HTR-8/SVneo (cell line): ENCODE results near the gene CANT1.
"Not testable (repeated sequence)": the region's sequence is repeated elsewhere in the genome, so short reads cannot be mapped to it uniquely, and the experiment has no call there.

Source experiments
- DNase-seq: peaks from one replicate; pipeline ENCODE4 v3.0.0; 2011; ENCODE audit warnings: low spot score, mixed read lengths; ENCODE audit not compliant: insufficient read length
- FAIRE-seq: peaks from 2 replicates; lab custom pipeline; 2011; peaks lifted over from hg19 to GRCh38; lab: Jason Lieb, UNC

CANT1 gene

DNA sequence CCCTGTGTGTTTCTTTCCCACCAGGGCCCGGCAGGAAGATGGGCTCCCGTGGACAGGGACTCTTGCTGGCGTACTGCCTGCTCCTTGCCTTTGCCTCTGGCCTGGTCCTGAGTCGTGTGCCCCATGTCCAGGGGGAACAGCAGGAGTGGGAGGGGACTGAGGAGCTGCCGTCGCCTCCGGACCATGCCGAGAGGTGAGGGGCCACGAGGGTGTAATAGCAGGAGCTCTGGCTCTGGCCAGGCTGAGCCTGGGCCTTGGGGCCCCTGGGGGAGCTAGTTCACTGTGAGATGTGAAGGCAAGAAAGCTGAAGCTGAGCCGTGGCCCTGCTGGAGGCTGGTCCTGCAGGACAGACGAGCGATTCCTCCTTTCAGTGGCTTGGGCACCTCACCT lies 34.4 kb upstream of the CANT1 start:
- no peak for DNase-seq
- no peak for FAIRE-seq

DNA sequence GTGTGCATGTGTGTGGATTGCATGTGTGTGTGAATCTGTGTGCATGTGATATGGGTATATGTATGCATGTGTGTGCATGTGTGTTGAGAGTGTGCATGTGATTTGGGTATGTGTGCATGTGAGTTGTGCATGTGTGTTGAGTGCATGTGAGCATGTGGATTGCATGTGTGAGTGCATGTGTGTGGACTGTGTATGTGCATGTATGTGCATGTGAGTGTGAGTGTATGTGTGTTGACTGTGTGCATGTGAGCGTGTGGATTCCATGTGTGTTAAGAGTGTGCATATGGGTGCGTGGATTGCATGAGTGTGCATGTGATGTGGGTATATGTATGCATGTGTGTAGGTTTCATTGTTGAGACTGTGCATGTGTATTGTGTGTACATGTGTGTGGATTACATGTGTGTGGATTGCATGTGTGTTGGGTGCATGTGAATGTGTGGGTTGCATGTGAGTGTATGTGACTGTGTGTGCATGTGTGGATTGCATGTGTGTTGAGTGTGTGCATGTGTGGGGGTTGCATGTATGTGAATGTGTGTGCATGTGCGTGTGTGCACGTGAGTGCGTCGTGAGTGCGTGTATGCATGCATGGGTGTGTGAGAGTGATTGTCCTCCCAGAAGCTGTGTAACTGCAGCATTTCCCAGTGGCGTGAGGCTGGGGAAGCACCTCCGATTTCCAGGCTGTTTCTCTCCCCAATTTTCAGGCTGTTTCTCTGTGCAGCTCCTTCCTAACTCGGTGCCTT lies 33.8 kb upstream of the CANT1 start:
- DNase-seq (no peak), FAIRE-seq (no peak)

DNA sequence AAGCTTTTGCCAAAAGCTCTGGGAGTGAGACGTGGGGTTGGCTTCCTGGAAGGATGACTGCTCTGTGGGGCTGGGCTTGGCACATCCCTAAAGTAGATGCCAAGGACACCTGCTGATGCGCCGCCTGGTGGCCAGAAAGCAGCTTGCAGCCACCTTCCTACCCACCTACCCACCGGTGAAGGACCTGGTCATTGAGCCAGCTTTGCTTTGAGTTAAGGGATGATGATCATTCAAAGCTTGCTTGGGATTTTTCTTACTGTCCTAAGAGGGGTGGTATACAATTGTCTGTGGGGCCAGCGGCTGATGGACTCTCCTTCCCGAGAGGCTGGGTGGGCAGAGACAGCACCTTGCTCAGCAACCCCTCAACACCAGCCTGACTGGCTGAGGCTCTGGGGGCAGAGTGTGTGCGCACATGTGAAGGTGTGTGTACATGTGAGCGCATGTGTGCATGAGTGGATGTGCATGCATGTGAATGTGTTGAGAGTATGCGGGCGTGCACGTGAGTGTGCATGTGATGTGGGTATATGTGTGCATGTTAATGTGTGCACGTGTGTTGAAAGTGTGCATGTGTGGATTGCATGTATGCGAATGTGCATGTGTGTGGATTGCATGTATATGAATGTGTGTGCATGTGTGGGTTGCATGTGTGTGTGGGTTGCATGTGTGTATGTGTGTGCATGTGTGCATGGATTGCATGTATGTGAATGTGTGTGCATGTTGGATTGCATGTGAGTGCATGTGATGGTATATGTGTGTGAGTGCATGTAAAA lies 33.0 kb upstream of the CANT1 start:
- DNase-seq (peak; percentile 79), FAIRE-seq (peak; percentile 99)

DNA sequence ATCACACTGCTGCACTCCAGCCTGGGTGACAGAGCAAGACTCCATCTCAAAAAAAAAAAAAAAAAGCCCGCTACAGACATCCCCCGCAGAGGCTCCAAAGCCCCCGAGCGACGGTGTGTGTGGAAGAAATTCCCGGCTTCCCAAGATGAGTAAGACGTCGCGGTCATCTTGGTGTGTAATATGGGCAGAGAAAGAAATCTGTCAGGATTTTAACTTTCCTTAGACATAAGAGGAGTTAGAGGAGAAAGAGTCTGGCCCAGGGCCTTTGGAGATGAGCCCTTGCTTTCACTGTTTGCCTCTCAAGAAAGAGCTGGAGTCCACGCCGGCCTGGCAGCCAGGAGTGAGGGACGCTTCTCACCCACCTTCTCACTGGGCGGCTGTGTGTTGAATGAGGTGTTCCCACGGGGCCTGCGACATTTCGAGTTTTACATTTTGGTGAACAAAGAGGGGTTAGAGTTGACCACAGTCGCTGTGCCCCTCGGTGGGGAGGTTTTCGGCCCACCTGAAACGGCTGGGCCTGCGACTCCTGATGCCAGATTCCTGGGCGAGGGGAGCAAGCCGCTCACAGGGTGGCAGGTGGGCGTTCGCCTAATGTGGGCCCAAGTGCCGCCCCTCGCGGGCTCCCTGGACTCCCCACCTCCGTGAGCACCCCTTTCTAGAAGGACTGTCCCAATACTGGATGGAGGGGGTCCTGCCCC lies 32.3 kb upstream of the CANT1 start:
- FAIRE-seq: no peak
- DNase-seq: no peak

DNA sequence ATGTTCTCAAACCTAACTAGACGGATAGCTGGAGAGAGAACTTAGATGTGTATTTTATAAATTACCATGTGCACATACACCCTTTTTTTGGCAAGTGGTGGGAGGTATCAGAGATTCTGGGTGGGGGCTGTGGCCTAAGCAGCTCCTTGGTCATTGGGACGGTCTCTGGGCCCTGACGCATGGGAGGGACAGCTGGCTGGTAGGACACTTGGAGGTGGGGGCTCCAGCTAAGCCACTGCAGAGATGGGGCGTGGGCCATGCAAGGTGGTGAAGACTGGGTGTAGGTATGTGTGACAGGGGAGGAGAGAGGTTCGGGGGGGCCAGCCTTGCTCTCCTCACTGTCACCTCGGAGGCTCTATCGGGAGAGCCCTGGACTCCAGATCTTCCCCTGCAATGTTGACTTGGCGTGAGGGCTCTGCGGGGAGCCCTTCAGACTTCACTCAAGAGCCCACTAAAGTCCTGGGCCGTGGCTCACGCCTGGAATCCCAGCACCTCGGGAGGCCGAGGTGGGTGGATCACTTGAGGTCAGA lies 31.5 kb upstream of the CANT1 start:
- no peak for FAIRE-seq
- no peak for DNase-seq

DNA sequence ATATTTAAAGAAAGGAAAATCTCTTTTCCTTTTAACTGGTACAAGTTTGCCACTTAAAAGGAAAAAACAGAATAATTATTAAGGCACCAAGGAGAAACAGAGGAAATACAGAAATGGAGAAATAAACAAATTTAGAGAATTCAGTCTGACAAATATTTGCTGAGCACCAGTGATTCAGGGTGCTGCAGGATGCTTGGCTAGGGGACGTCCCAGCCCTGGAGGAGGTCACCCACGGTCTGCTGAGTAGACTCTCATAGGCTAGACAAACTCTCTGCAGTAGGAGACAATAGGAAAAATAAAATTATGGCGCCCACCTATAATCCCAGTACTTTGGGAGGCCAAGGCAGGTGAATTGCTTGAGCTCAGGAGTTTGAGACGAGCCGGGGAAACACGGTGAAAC lies 30.3 kb upstream of the CANT1 start:
- no peak for DNase-seq
- no peak for FAIRE-seq

DNA sequence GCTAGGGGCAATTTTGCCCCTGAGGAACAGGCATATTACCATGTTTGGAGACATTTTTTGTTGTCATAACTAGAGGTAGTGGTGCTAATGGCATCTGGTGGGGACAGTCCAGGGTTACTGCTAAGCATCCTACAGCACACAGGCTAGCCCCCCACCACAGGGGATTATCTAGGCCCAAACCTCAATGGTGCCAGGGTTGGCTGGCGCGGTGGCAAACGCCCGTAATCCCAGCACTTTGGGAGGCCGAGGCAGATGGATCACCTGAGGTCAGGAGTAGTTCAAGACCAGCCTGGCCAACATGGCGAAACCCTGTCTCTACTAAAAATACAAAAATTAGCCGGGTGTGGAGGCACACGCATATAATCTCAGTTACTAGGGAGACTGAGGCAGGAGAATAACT lies 29.6 kb upstream of the CANT1 start:
- FAIRE-seq (no peak), DNase-seq (no peak)

DNA sequence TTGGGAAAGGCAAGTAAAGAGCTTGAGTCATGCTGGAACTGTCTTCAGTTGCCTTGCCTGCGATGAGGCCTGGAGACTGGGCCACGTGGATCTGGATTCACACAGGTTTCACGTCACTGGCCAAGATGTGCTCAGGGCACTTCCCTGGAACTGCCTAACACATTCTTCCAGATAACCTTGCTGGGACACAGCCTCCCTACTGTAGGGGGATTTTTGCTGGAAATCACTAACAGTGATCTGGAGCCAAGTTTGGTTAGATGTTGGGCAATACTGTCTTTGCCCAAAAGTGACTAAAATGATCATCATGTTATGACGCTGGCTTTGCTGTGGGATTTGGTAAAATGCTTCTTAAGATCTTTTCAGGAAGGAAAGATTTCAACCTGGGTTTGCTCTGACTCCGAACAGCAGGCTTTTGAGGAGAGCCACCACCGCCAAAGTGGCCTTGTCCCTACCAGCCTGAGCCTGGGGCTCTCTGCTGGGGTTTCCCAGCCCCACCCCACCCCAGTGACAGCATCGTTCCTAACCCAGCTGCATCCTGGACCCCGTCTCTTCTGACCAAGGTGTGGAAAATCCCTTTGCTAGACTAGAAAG lies 29.1 kb upstream of the CANT1 start:
- DNase-seq (no peak), FAIRE-seq (no peak)

DNA sequence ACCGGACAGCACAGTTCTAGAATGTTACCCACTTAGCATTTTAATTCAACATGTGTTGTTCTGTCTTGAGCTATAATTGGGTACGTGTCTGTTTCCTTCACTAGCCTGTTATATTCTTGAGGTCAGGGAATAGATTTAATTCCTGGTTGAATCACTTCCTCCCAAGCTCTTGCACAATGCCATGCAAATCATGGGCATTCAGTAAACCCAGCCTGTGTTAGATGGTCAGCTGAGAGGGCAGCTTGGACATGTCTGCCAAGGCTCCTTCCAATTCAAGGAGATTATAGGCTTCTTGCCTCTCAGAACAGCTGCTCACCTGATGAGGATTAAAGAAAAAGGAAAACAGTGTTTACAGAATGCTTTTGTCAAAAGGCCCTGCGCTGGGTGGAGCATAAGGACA lies 27.0 kb upstream of the CANT1 start:
- peak; percentile 62 for FAIRE-seq
- peak; percentile 88 for DNase-seq

DNA sequence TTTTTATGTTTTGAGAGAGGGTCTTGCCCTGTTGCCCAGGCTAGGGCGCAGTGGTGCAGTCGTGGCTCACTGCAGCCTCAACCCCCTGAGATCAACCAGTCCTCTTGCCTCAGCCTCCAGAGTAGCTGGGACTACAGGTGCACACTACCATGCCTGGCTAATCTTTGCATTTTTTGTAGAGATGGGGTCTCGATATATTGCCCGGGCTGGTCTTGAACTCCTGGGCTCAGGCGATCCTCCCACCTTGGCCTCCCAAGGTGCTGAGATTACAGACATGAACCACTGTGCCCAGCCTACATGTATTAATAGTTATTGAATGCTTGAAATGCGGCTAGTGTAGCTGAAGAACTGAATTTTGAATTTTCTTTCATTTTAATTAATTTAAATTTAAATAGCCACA lies 26.6 kb upstream of the CANT1 start:
- no peak for FAIRE-seq
- no peak for DNase-seq

DNA sequence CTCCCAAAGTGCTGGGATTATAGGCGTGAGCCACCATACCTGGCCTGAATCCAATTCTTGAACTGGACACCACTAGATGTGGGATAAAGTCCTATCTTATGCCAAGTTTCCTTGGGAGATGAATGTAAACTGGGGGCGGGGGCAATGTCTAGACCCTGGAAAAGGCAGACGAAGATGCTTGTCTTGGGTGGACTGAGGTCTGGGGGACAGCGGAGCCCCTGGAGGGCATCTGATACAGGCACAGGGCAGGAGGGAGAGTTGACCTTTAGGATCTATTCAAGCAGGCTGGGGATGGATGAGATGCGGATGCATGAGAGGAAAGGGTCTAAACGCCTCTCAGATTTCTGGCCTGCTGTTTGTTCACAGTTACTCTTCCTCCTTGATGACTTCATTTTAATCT lies 26.1 kb upstream of the CANT1 start:
- DNase-seq (no peak), FAIRE-seq (no peak)

DNA sequence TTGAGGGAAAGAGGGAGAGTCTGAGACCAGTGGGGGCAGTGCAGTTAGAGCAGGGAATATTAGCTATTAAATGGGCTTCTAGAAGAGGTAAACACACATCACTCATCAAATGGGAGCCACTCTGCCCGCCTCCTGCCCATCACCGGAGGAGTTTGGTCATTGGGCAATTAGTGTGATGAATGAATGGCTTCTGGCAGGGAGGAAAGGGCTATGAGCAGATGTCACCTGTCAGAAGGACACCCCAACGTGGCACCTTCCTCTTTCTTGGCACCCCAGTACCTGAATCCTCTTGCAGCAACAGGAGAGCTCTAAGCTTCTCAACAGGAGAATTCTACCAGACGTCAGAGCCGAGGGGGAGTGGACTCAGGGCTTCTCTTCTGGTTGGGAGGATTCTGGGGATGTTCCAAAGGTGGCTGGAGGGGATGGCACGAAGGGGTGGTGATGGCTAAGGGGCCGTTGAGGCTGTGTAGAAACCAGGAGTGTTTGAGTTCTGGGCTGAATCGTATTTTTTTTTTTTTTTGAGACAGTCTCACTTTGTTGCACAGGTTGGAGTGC lies 25.4 kb upstream of the CANT1 start:
- DNase-seq (no peak), FAIRE-seq (no peak)

DNA sequence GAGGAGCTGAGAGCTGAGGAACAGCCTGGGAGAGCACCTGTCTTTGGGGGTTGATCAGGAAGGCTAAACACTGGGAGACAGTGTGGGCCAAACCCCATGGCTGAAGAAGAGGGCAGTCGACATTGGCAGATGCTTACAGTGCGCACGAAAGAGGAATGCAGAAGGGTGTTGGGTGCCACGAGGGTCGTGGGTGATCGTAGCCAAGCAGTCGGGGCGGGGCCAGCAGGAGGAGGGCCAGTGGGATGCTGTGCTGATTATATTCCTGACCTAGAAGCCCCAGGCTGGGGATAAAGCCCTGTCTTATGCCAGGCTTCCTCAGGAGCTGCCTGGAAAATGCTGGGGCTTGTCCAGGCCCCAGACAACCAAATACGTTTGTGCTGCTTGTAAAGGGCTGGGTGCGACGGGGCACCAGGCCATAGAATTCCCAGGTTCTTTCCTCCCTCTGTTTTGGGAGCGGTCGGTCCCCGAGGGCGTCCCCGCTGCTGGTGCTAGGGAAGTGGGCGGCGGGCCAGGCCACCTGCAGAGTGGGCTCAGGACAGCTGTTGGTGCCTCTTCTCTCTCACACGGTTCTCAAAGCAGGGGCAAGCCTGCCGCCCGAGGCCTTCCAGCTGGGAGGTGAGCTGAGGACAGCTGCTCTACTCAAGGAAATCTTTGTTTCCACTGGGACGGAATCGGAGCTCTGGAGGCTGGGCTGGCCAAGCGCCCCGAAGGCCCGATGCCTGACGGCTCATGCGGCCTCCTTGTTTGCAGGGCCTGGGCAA lies 24.4 kb upstream of the CANT1 start:
- DNase-seq (no peak), FAIRE-seq (no peak)

DNA sequence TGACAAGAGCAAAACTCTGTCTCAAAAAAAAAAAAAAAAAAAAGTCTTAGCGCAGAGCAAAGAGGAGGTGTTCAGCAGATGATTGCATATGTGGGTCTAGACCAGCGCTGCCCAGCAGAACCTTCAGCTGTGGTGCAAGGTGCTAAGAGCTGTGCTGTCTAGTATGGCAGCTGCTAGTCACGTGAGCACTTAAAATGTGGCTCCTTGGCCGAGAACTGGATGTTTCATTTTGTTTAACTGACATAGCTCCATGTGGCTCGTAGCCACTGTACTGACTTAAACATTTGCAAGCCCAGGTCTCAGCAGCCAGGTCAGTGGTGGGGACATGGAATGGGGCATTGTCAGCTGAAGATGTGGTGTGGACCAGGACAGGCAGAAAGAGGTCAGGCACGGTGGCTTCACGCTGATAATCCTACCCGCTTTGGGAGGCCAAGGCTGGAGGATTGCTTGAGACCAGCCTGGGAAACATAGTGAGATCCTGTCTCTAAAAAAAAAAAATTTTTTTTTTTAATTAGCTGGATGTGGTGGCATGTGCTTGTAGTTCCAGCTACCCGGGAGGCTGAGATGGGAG lies 23.6 kb upstream of the CANT1 start:
- DNase-seq (no peak), FAIRE-seq (no peak)

DNA sequence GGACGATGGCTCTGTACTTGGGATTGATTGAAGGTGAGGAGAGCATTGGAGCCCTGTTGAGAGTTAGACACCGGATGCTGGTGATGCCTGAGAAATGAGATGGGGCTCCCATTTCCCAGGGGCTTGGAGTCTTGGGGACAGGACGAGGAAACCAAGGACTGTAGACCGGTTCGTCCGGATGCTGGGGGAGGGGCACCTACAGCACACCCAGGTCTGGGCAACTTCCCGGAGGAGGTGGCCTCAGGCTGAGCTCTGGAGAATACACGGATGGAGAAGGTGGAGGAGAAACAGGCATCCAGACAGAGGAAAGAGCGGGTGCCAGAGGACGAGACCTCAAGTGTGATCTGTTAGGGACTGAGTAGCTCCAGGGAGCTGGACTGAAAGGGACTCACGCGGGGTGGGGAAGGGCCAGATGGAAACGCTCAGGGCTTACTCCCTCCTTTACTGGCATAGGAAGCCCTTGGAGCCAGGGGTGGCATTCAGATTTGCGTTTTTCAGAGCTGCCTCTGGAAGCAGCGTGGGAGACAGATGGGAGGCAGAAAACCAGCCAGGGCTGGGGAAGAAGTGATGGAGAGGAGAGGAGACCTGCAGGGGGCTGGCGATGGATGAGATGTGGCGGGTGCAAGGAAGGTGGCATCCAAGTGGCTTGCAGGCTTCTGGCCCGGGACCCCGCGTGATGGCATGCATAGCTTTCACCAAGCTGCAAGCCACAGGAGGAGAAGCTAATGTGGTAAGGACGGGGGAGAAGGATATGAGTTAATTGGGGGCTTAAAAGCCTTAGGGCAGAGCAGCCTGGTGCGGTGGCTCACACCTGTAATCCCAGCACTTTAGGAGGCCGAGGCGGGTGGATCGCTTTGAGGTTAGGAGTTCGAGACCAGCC lies 22.7 kb upstream of the CANT1 start:
- DNase-seq (no peak), FAIRE-seq (no peak)

DNA sequence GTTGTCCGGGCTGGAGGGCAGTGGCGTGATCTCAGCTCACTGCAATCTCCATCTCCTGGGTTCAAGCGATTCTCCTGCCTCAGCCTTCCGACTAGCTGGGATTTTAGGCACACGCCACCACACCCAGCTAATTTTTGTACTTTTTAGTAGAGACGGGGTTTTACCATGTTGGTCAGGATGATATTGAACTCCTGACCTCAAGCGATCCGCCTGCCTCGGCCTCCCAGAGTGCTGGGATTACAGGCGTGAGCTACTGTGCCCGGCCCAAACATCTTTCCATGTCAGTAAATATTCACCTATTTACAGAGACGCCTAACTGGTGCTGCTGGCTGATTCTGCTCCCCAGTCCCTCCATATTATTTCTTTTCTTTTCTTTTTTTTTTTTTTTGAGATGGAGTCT lies 21.1 kb upstream of the CANT1 start:
- FAIRE-seq, DNase-seq: not testable (repeated sequence)

DNA sequence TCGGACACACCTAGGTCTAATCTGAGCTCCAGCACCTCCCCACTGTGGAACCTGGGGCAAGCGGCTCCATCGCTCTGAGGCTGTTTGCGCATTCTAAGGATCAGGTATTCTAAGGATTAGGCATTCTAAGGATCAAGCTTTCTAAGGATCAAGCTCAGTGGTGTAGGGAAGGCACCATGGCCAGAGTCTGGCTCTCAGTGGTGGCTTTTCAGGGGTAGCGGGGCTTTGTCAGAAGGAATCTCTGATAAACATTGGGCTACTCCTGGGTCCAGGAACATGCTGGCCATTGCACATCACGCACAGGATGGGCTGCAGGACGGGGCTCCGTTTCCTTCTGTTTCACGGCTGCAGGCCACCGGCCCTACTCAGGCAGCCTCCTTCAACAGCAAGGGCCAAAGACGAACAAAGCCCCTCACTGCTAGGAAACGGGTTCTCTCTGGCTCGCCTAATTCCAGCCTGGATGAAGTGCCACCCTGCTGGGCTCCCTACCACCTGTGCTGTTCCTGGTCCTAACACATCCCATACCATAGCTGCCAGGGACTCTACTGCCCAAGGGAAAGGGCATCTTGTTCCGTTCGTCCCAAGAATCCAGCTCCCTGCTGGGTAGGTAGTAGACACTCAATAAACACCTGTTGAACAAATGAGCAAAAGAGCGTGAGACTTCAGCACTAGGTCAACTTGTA lies 19.9 kb upstream of the CANT1 start:
- DNase-seq (no peak), FAIRE-seq (no peak)
